Nephron progenitor cell (in vitro differentiated cells): ENCODE data around the gene MARCKSL1.
"Not testable (repeated sequence)": the region's sequence is repeated elsewhere in the genome, so short reads cannot be mapped to it uniquely, and the experiment has no call there.

ENCODE experiments used
- DNase-seq: peaks from one replicate; pipeline ENCODE4 v3.0.0; 2021
- H3K27ac Mint-ChIP-seq: 2 replicates; pipeline ENCODE4 v1.8.0; 2021; ENCODE audit warnings: mild to moderate bottlenecking, moderate library complexity, mixed read lengths
- H3K27me3 Mint-ChIP-seq: 2 replicates; pipeline ENCODE4 v1.8.0; 2021; ENCODE audit warnings: mild to moderate bottlenecking, low read depth, mixed read lengths; ENCODE audit not compliant: poor library complexity
- H3K36me3 Mint-ChIP-seq: 2 replicates; pipeline ENCODE4 v1.8.0; 2021; ENCODE audit warnings: low read depth, mixed read lengths
- H3K4me1 Mint-ChIP-seq: 2 replicates; pipeline ENCODE4 v1.8.0; 2021; ENCODE audit warnings: mixed read lengths
- H3K4me3 Mint-ChIP-seq: 2 replicates; pipeline ENCODE4 v1.8.0; 2021; ENCODE audit warnings: mild to moderate bottlenecking, moderate library complexity, mixed read lengths
- H3K9me3 Mint-ChIP-seq: 2 replicates; pipeline ENCODE4 v1.8.0; 2021; ENCODE audit warnings: mild to moderate bottlenecking, moderate library complexity, mixed read lengths
- CTCF ChIP-seq: fragments of 200-600 bp; sonication (generic); IDR thresholded peaks from 2 replicates; pipeline ENCODE4 v1.5.0; 2021; ENCODE audit warnings: antibody characterized with exemption

MARCKSL1 gene

GRCh38 chr1:32299327-32299726 lies 36.7 kb downstream of the MARCKSL1 start:
- Mint-ChIP-seq H3K27ac (peak overlapping the region; percentile 54), H3K4me1 (peaks cover 22% of the 10 kb centered on the region), H3K4me3 (no peak overlapping the region), H3K9me3 (peaks cover 7% of the 10 kb centered on the region), H3K36me3 (peaks cover 70% of the 10 kb centered on the region), H3K27me3 (peaks cover 2% of the 10 kb centered on the region)
- TF ChIP-seq CTCF = no peak
- no peak for DNase-seq

- not testable (repeated sequence) for H3K27ac Mint-ChIP-seq, DNase-seq, H3K27me3 Mint-ChIP-seq
Observed at GRCh38 chr1:32298211-32298610, 37.8 kb downstream of the MARCKSL1 start.

GRCh38 chr1:32291708-32292538 lies 44.1 kb downstream of the MARCKSL1 start, which contains the start of gene HDAC1:
Gene HDAC1, plus strand, starts transcription at chr1:32292083. Its CDS starts 87 bp downstream, at chr1:32292170.
- no peak for TF ChIP-seq CTCF
- Mint-ChIP-seq H3K36me3 (peaks cover 34% of the 10 kb centered on the region), H3K9me3 (peaks cover 3% of the 10 kb centered on the region), H3K27ac (peak within 1 kb of the TSS; percentile 99), H3K4me3 (peak within 1 kb of the TSS; percentile 99), H3K4me1 (peaks cover 39% of the 10 kb centered on the region), H3K27me3 (peaks cover 10% of the 10 kb centered on the region)
- peak; percentile 91 for DNase-seq

More at GRCh38 chr1:32298211-32298610, 37.8 kb downstream of the MARCKSL1 start:
- not testable (repeated sequence) for H3K4me3 Mint-ChIP-seq, H3K9me3 Mint-ChIP-seq
- Mint-ChIP-seq H3K4me1 (peaks cover 22% of the 10 kb centered on the region), H3K36me3 (peaks cover 60% of the 10 kb centered on the region)

- peaks cover 39% of the 10 kb centered on the region for H3K4me1 Mint-ChIP-seq
- H3K36me3 Mint-ChIP-seq = peaks cover 27% of the 10 kb centered on the region
- peaks cover 3% of the 10 kb centered on the region for H3K9me3 Mint-ChIP-seq
- DNase-seq = no peak
- H3K4me3 Mint-ChIP-seq = peak overlapping the region; percentile 99
- no peak for TF ChIP-seq CTCF
- peak overlapping the region; percentile 11 for H3K27ac Mint-ChIP-seq
- peaks cover 10% of the 10 kb centered on the region for H3K27me3 Mint-ChIP-seq
Observed at GRCh38 chr1:32291145-32291707, 44.8 kb downstream of the MARCKSL1 start.

- no peak for DNase-seq
- no peak overlapping the region for H3K4me3 Mint-ChIP-seq
- peaks cover 10% of the 10 kb centered on the region for H3K36me3 Mint-ChIP-seq
- no peak overlapping the region for H3K27ac Mint-ChIP-seq
- peaks cover 3% of the 10 kb centered on the region for H3K9me3 Mint-ChIP-seq
- H3K27me3 Mint-ChIP-seq = peaks cover 12% of the 10 kb centered on the region
- no peak for TF ChIP-seq CTCF
- peaks cover 23% of the 10 kb centered on the region for H3K4me1 Mint-ChIP-seq
Observed at GRCh38 chr1:32289256-32289655, 46.8 kb downstream of the MARCKSL1 start.

- H3K4me1 Mint-ChIP-seq = peaks cover 10% of the 10 kb centered on the region
- peak overlapping the region; percentile 47 for H3K27ac Mint-ChIP-seq
- H3K4me3 Mint-ChIP-seq = no peak overlapping the region
- no peaks in the 10 kb centered on the region for H3K36me3 Mint-ChIP-seq
- no peak for DNase-seq
- no peaks in the 10 kb centered on the region for H3K9me3 Mint-ChIP-seq
- H3K27me3 Mint-ChIP-seq = peaks cover 6% of the 10 kb centered on the region
- no peak for TF ChIP-seq CTCF
Observed at GRCh38 chr1:32286763-32287162, 49.3 kb downstream of the MARCKSL1 start.
